GM19438 (cell line): ENCODE data around the gene DCTN2.
"Not testable (repeated sequence)": the region's sequence is repeated elsewhere in the genome, so short reads cannot be mapped to it uniquely, and the experiment has no call there.

Experiments used
- ATAC-seq: cut with Tn5 transposase; IDR thresholded peaks from one replicate; pipeline ENCODE4 v1.9.1; 2021; ENCODE audit warnings: low read depth; ENCODE audit not compliant: unreplicated experiment

DCTN2 gene

DNA sequence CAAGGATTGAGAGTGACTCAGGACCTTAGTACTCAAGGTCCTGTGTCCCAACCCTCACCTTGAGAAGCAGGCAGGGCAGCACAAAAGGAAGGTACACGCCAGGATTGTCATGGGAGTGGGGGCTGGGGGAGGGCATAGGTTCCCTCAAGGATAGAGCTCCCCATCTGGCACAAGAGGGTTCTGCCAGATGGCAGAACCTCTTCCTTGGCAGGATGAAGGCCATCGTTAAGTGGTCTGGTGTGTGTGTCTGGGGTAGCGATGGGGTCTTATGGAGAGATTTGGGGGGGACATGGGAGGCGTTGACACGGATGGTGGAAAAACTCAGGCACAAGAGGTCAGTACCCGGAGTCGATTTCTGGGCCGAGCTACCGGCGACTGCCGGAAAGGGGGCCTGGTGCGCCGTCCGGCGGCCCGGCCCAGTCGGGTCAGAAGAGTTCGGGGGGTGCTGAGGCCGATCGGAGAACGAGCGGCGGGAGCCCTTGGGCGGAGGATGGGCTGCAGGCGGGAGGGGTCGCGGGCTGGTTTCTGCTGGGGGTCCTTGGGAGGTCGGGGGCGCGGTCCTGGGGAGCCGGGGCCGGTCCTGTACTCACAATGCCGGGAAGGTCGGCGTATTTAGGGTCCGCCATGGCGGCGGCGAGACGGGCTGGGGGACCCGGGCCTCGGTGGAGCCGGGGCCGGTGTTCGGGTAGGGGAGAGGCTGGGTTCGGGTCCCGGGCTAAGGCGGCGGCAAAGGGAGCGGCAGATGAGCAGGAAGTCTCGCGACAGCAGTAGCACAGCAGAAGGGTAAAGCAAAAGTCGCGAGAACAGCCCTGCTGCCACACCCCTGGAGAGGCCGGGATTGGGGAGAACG lies at the start of gene DCTN2:
Gene DCTN2, minus strand, starts transcription at position 755 of the 850 bp plus-strand sequence. Its CDS starts 129 bp downstream, at position 626.
- ATAC-seq, result peak; percentile 98

DNA sequence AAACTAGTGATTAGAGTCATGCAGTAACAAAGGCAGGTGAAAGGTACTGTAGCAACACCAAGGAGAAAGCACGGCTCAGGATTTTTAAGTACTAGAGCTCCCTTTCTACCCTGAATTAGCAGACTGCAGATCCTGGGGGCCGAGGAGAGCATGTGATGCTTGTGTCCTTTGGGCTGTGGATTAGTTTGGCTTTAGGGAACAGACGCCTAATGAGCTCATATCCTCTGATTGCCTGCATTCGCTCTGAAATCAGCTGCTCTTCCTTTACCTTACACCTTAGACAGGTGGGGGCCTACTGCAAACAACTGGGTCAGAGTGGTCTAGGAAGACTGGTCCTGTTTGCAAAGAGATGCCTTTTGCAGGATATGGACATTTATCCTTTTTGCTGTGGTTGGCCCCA lies 46.2 kb upstream of the DCTN2 start:
- ATAC-seq, result no peak

DNA sequence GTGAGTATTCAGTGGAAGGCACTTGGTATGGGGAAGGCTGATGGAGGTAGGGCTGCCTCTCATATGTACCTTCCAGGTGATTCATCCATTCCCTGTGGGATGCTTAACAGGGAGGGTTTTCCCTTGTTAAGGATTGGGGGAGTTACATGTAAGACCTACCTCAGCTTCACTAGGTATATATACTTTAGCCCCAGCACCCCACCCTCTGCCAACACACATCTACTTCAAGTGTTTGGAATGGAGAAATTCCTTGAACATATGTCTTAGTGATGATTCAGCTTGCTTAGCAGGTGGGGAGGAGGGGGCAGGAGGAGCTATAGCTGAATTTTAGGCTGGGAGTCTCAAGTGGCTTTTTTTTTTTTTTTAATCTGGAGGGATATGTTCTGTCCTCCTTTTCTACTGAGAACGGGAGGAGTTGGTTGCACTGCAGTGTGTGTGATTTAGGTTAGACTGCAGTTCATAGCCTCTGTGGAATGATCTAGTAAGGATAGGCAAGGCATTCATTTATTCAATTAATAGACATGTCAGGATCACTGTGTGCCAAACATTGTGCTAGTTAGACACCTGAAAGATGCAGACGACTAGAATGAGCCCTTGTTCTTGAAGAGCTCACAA lies 45.7 kb upstream of the DCTN2 start:
- ATAC-seq, result no peak

DNA sequence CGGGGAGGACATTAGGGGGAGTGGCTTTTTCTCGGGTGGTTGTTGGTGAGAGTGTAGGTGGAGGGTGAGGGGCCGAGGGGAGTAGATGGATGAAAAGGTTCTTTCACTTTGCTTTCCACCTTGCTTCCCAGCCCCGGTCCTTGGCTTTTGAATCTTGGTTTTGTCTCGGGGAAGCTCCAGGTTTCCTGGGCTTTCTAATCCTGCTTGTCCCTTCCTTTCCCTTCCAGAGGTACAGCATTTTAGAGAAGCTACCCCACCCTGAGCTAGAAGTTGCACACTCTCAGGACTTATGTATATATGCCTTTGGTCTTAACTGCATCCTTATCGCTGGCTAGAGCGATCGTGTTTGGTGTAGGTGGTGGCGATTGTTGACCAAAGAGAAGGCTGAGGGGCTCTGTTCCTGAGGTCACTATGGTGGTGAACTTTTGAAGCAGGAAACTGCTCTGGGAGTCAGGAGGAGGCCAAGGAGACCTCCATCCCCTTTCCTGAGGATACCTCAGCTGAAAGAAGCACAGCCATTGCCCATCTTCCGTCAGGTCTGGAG lies 44.9 kb upstream of the DCTN2 start:
- no peak for ATAC-seq

DNA sequence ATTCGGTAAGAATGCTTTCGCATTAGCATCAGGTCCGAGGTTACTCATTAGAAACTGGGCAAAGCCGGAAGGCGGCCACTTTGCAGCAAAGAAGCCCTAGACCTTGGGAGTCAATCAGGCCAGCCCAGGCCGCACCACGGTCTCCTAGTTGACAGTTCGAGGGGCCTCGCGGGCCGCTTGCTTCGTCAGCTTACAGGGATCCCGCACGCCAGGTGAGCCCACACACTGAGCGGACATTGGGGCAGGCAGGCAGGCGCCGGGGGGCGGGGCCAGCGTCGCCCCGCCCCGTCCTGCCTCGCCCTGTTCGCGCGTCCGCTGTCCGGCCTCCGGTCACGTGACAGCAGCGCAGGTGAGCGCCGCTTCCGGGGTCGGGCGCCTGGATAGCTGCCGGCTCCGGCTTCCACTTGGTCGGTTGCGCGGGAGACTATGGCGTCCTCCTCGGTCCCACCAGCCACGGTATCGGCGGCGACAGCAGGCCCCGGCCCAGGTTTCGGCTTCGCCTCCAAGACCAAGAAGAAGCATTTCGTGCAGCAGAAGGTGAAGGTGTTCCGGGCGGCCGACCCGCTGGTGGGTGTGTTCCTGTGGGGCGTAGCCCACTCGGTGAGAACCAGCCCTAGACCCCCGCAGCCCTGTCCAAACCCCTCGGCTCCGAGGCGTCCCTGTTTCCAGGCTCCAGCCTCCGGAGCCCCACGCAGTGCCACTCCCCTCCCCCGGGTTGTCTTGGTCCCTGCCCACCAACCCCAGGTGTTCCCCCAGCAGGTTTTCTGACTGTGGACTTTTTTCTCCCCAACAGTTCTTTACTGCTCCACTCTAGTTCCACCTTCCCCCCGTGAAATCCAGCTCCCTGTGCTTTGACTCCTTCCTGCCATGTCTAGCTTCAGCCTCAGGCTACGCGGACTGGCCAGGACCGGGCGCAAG lies 44.1 kb upstream of the DCTN2 start, which contains the start of gene PIP4K2C:
Gene PIP4K2C, plus strand, starts transcription at position 329 of the 918 bp plus-strand sequence. Its CDS starts 98 bp downstream, at position 427.
- peak; percentile 95 for ATAC-seq

DNA sequence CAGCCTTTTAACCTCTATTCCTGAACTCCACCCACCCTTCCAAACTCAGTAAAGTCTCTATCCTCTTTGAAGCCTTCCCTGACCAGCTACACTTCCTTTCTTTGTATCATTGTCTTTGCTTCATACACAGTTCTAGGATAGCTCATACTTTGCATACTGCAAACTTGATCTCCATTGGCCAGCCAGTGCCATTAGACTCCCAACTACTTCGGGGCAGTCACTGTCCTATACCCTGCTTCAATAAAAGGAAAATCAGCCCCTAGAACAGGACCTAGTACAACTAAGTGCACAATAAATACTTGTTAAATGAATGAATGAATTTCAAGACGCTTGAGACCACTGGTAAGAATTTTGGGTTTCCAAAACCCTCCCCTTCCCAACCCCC lies 43.5 kb upstream of the DCTN2 start:
- ATAC-seq, result no peak

DNA sequence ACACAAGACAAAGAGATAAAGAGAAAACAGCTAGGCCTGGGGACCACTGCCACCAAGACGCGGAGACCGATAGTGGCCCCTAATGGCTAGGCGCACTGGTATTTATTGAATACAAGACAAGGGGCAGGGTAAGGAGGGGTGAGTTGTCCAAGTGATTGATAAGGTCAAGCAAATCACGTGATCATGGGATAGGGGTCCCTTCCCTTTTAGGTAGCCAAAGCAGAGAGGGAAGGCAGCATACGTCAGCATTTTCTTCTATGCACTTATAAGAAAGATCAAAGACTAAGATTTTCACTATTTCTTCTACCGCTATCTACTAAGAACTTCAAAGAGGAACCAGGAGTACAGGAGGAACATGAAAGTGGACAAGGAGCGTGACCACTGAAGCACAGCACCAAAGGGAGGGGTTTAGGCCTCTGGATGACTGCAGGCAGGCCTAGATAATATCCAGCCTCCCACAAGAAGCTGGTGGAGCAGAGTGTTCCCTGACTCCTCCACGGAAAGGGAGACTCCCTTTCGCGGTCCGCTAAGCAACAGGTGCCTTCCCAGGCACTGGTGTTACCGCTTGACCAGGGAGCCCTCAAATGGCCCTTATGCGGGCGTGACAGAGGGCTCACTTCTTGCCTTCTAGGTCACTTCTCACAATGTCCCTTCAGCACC lies 42.1 kb upstream of the DCTN2 start:
- not testable (repeated sequence) for ATAC-seq

DNA sequence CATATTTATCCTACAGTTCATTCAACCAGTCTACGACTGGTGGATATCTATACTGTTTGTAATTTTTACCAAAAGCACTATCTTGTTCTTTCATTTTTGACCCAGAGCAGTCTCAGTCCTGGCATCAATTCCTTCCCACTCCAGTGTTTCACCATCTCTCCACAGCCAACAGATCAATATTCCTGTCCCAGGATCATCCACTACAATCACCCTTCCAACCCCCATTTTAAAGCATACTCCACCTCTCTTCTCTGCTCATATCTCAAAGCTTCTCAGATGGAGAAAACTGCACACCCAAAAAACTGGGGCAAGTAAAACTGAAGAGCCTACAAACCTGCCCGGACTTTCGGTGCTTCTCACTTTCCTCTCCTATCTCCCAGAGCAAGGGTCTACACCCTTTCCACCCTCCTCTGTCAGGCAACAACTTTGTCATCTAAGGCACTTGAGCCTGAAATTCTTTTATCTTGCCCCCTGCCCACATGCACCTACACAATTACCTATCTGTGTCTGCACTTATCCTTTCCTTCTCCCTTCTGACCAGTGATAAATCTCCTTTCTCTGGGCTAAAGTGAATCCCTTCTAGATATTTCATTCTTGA lies 39.9 kb upstream of the DCTN2 start:
- ATAC-seq, result no peak

DNA sequence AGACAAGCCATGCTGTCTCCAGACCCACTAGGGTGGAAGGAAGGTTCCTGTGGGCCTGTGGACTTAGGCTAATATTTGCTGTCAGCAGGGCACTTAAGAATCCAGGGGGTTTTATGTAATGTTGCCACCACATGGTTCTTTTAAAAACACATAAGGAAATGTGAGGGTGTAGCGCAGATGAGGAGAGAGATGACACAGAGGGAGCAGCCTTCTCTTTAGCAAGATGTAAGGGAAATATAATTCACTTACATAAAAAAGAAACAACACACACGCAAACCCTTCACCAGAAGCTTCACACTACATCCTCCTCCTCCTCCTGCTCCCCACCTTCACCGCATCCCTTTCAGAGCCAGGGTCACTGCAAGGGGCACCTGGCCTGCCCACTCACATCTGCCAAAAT lies 39.1 kb upstream of the DCTN2 start:
- ATAC-seq, result no peak

DNA sequence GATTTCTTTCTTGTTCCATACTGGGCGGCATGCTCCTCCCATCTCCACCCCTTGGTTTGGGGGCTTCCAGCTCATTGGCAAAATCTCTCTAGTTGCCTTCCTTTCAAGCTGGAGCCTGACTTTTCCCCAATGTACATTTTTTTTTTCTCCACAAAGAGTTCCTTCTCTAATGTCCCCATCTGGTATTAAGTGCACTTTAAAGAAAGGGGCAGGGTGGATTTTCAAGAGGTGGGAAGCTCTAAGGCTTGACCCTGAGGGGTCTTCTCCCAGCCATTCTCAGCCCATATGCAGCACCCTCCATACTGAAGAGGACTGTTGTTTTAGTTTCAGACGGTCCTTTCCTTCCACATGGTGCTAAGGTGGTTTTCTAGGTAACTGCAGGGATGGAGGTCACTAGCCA lies 38.2 kb upstream of the DCTN2 start:
- no peak for ATAC-seq

DNA sequence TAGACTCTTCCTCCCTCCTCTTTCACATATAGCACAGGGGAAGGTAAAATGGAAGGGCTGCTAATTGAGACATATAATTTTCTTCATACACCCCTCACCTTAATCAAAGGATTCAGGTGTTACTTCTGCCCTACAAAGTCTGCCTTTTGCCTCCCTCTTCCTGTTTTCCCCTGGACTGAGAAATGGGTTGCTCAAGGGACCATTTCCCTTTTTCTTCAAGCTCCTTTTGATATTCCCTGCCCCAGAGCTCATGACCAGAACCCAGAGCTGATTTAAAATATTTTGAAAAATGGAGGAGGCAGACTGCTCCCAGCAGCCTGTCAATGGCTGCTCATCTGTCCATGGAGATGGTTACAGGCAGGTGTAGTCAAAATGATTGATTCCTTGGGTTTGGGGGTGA lies 37.7 kb upstream of the DCTN2 start:
- no peak for ATAC-seq

DNA sequence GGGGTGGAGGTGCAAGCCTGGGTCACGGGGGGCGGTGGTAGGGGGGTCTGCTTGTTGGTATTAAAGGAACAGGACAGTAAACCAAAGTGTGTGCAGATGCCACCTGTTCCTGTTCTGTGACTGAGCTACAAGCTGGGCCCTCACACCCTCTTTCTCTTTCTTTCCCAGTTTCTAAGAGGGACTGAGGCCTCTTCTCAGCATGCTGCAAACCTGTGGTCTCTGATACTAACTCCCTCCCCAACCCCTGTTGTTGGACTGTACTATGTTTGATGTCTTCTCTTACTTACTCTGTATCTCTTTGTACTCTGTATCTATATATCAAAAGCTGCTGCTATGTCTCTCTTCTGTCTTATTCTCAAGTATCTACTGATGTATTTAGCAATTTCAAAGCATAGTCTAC lies 37.1 kb upstream of the DCTN2 start:
- ATAC-seq, result no peak

DNA sequence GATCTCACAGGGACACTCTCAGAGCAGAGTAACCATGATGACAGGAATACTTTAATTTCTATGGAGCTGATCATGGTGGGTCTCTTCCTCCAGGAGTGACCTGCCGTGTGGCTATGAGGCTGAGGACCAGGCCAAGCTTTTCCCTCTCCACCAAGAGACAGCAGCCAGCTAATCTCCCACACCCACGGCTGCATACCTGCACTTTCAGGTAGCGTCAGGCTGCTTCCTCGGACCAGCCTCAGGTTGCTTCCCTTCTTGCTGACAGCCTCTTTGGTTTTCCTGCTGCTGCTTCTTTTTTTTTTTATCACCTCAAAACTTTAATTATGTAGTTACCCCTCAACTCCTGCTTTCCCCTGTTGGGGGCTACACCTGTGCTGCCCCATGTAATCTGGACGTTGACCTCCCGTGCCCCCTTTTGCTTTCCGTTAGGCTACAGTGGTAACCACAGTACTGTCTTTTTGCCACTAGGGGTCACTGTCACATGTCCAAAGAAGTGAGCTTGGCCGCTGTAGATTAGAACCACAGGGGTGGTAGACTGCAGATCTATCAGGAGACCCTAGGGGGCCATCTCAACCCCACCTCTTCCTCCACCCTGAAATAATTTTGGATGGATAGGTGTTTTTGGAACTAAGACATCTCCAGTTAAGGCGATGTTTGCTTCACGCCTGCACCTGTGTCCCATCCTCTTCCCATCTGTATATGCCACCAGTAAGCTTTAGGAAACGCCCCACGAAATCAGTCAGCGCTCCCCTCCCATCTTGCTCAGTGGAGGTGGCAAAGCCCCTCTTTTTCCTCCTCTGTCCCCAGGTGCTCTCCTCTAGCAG lies 36.2 kb upstream of the DCTN2 start:
- ATAC-seq, result peak; percentile 99

DNA sequence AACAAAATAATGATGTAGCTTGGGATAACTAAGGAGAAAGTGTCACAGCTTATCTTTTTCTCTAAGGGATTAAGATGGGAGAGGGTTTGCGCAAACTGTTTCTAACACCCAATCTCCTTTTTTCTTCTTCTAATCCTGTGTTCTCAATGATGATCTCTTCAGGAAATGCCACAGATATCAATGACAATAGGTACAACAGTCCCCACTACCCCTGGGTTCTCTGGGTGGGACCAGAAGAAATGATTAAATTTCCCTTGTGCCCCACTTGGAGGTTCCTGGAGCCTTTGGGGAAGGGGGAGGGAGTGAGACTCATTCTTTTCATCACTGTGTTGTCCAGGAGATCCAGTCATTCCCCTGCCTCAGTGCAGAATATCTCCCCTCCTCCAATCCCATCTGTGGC lies 35.4 kb upstream of the DCTN2 start:
- no peak for ATAC-seq

DNA sequence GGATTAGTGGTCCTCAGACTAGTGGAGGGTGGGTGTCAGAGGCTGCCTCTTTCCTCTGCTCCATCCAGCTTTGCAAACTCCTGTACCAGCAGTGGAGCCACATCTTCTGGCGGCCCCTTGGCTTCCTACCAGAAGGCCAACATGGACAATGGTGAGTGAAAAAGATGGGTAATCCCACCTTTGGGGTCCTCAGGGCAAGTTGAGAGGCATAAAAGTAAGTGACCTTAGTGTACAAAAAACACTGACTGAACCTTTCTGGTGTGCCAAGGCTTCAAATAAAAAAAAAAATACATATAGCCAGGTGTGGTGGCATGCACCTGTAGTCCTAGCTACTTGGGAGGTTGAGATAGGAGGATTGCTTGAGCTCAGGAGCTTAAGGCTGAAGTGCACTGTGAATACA lies 34.8 kb upstream of the DCTN2 start:
- no peak for ATAC-seq

DNA sequence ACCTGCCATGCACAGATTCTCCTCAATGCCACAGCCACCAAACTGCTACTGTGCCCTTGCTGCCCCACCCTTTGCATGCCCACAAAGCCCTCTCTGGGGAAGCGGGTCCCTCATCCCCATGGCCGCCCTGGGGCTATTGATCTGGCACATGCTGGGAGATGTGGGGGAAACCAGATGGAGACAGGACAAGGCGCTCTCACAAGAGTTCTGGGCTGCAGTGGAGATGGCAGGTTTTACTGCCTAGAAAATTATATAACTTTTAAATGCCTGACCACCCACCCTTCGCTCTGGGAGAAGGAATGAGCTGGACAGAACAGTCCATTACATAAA lies 33.4 kb upstream of the DCTN2 start:
- ATAC-seq, result no peak

DNA sequence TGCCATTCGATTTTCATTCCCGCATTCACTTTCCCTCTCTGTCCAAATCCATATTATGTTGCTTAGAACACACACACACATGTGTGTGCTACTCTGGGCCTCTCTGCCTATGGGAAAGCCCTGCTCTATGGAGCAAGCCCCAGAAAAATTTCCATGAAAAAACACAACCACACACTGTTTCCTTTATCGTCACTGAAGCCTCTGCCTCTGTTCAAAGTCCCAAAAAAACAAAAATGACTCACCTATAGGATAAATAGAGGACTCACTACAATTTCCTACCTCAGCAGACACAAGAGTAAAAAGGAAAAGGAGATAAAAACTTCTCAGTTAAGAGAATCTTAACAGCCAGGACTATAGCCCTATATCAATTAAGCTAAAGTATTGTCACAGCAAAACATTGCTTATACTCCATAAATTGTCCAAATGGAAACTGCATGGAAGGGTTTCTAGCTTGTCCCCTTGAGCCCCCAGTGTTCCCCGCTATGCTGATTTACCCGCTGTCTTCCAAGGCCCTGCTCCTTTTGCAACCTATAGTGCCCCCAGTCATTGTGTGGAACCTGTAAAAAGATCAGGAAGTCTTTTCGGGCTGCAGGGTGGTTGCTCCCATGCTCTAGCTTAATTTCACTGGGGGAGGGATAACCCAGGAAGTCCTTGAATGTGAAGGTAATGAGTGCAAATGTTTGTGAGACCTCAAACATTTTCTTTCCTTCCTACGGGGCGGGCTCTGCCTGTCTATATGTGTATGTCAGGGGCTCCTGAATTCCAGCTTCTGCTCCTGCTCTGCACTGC lies 32.9 kb upstream of the DCTN2 start:
- ATAC-seq, result no peak

DNA sequence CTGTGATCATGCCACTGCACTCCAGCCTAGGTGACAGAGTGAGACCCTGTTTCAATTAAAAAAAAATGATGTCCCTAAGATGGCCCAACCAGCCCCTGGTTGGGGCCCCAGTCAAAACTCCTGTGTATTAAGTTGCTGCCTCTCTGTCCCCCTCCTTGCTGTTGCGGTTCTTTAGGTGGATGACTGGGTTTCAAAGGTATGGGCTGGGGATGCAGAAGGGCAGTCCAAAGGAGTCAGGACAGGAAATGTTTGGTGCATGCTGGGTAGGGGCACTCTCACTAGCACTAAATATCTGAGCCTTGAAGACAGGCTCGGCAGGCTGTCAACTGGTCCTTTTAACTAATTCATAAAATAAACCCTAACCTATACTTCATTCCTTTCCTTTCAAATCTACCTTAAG lies 32.0 kb upstream of the DCTN2 start:
- ATAC-seq, result no peak
